ENCODE results near the gene FAN1.

Gene FAN1

DNA sequence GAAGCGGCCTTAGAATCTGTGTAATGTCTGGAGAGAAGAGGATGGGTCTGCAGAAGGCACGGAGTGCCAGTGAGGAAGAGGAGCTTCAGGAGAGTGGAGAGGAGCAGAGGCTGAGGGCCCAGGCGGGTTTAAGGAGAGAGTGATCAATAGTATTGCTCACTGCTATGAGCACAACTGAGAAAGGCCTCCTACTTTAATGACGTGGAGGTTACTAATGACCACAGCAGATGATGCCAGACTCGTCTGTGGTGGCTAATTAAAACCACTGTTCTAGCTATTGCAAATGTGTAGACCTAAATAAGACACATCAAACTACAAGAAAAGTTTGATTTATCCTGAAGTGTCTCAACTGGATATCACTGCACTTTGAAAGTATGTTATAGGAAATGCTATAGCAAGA, 54.5 kb downstream of the FAN1 start:
- DNase-seq (ENCODE audit: low spot score), result no peak

DNA sequence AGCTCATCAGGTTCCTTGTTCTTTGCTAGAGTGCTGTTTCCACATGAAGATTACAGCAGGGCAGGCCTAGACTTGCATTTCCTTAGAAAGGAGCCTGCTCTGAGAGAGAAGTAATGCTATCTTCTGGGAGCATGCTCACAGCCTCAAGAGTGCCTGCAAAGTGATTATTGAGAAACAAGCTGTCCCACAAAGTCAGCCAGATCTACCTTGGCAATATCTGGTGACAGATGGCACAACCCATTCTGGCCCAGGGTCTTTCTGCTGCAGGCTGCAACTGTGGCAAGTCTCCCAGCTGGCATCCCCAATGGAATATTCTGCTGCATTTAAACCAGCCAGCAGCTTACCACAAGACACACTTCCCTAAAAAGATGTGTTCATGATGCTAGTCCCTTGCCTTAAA, 58.4 kb downstream of the FAN1 start:
- no peak for DNase-seq (ENCODE audit: low spot score)

DNA sequence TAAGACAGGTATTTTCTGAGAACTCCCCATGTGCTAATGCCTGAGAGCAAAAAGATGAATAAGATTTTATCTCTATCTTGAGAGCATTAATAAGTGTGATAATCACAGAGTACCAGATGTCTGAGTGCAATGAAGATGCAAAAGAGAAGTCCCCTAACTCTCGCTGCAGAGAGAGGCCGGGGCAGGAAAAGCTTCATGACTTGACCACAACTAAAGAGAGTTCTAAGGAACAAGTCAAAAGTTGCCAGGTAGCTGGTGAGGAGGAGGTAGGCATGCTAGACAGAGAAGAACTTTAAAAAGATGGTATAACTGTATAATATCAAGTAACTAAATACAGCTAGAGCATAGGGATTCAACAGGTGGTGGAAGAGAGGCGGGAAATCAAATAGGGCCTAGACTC, 58.9 kb downstream of the FAN1 start:
- no peak for DNase-seq (ENCODE audit: low spot score)

DNA sequence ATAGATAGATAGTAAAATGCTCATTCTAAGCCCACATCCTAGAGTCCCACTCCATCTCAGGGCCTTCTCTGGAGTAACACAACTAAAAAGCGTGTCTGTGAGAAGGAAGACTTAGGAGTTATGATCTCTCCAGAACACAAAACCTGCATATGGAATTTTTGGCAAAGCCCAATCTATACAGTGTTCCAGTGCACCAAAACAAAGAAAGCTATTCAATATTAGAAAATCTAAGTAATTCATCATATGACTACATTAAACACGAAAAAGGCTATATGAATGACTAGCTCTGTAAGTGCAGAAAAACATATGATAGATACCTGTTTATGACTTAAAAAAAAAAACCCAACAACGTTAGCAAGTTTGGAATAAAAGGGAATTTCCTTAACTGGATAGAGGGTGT, 60.0 kb downstream of the FAN1 start:
- no peak for DNase-seq (ENCODE audit: low spot score)

DNA sequence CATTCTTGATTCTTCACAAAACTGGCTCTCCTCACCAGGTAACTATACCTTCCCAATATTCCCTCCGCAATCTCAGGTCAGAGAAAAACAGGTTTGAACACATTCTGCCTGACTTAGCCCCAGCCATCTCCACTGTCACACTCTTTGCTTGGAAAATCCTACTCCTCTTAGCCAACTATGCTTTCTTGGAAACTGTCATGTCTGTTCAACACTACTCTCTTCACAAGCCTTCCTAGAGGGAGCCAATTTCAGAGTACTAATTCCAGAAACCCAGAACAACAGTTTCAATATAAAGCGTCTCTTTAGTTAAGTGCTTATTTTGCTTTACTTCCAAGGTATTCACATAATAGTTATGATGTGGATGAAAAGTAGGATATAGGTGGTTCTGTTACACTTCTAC, 66.0 kb downstream of the FAN1 start:
- no peak for DNase-seq (ENCODE audit: low spot score)

DNA sequence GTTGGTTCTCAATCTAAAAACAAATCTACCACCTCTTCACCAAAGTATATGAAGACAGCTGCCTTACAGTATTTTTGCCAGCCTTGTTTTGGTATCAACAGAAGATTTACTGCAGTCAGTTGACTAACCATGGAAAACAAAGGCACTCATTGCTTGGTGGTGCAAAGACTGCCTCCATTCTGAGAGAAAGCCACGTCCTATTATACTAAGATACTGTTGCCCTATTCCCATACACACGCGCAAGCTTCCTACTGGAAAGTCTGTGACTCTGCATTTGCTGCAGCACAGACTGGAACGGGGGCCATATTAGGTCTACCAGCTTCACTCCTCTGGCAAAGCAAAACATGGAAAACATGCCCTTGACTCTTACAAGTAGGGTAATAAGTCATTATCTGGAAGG, 69.7 kb downstream of the FAN1 start:
- DNase-seq (ENCODE audit: low spot score), result no peak

DNA sequence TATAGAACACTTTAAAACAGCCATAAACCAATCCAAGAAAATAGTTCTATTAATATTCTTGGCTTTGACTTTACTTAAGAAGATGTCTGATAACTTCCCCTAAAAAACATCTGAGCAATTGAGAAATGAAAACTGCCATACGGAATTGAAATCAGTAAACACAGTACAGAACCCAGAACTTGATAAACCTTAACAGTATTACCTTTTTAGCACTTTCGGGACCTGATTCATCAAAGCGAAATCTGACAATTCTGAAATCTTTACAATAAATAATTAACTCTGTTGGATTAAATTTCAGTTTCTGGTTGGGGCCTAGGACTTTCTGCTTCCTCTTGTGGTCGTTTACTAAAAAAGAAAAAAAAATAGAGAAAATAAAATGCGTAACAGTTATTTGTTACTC, 70.4 kb downstream of the FAN1 start:
- DNase-seq (ENCODE audit: low spot score), result no peak

DNA sequence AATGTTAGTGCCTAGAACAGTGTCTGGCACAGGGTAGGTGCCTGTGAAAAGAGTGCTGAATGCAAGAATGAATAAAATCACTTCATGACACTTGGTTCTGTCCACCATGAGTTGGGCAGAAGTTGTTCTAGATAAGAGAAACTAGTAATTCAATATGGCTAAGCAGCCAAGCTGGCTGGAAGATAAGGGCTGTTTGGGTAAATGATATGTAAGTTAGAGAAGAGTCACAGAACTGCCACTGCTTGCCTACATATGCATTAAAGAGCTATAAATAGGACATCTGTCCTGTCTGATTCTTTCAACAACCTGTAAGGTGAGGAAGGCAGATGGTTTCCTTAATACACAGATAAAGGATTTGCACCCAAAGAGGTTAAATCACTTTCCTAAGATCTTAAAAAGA, 74.6 kb downstream of the FAN1 start:
- DNase-seq (ENCODE audit: low spot score), result peak; percentile 84

DNA sequence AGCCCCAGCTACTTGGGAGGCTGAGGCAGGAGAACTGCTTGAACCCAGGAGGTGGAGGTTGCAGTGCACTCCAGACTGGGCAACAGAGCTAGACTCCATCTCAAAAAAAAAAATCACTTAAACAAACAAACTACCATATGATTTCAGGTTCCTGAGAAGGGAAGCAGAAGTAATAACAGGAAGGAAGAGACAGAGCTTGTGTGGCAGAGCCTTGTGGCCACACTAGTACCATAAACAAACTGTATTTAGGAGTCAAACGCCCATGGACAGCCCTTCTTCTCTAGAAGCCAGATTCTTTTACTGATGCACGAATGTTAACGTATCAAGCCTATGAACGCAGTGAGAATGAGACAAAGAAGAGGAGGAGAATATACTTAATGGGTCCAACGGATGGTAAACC, 75.7 kb downstream of the FAN1 start:
- no peak for DNase-seq (ENCODE audit: low spot score)

DNA sequence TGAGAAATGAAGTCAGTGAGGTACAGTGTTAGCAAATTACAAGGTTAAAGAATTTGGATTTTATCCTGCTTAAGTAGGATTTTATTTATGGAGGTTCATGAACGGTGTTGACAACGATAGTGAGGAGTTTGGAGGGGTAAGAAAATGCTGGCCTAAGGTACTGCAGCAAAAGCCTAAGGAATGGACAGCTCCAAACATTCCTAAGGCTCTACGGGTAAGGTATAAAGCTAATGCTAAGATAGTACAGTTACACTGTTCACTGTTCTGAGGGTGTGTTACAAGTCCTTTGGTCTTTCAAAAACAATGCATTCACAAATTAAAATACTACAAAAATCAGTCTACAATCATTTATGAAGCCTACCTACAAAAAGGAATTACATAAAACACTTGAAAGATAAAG, 80.4 kb downstream of the FAN1 start:
- DNase-seq (ENCODE audit: low spot score), result no peak

DNA sequence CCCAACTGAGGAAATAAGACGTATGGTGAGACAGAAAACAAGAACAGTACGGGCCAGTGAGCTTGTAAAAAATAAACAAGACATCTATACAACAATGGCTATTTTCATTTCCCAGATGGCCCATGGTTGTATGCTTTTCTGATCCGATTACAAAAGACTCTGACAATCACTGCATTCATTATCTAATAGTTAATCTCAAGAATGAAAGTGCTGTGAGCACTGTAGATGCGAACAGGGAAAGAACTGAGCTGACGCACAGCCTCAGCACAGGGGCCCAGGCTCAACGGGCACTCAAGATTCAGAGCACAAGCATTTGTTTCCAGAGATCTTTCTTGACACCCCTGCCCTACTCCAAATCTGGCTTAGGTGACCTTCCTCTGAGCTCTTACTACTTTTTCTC, 80.8 kb downstream of the FAN1 start:
- no peak for DNase-seq (ENCODE audit: low spot score)

DNA sequence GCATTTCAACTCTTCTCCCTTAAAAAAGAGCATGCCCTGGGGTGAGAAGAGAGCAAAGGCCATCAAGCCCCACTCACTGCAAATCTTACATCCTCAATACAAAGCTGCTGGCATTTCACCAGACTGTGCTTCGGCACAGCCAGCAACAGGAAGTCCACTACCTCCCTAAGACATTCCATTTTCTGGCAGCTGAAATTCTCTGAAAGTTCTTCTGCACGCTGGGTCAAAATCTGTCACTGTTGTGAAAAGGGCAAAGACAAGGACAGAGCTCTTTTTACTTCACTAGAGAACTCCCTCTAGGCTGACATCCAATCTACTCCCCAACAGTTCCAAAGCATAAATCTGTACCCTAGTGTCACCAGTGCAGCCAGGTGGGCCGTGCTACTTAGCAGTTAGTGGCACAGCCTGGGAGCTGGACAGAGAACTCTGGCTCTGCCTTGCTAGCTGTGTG, 81.4 kb downstream of the FAN1 start:
- no peak for DNase-seq (ENCODE audit: low spot score)

DNA sequence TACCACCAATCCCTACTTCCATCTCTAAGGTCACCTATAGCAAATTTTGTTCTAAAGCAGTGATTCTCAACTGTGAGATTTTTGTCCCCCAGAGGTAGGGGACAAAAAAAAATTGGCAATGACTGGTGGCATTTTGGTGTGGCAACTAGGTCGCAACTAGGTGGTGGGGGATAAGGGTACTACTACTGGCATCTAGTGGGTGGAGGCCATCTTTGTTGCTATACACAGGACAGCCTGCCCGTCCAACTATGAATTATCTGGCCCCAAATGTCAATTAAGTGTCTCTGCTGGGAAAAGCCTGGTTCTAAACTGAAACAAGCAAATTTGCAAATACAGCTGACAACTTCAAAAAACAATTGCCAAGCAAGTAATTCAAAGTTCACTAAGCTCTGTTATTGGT, 86.3 kb downstream of the FAN1 start:
- peak; percentile 27 for DNase-seq (ENCODE audit: low spot score)

DNA sequence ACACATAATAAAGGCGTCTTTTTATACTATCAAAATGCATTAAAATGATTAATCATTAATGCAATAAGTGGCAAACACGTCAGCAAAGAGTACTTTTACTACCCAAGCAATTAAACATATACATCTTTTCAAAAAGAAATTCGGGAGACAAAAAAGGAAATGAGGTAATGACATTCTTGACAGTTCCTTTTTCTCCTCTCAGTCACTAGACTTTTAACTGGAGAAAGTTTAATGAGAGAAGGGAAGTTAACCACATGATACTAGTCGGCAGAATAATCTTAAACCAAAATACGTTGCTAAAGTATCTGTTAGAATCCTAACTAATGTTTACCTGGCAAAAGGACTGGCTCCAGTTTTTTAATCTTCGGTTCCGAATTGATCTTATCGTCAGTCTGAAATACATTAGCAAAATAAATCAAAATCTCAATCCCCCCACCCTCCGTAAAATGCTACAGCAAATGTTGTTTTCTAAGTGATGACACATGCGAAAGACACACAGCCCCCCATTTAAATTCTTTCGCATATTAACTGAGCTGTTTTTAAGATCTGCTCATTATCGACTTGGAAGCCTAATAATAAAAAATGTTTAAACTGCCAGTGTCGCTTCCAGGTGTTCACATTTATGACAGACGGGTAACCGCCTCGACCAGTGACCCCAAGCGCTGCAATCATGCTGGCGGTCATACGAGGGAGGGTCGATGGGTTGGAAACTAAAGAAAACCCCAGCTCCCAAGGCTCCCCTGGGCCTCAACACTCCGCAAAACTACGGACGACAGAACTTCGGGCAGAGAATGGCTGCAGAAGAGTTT, 86.9 kb downstream of the FAN1 start:
- DNase-seq (ENCODE audit: low spot score), result peak; percentile 17

DNA sequence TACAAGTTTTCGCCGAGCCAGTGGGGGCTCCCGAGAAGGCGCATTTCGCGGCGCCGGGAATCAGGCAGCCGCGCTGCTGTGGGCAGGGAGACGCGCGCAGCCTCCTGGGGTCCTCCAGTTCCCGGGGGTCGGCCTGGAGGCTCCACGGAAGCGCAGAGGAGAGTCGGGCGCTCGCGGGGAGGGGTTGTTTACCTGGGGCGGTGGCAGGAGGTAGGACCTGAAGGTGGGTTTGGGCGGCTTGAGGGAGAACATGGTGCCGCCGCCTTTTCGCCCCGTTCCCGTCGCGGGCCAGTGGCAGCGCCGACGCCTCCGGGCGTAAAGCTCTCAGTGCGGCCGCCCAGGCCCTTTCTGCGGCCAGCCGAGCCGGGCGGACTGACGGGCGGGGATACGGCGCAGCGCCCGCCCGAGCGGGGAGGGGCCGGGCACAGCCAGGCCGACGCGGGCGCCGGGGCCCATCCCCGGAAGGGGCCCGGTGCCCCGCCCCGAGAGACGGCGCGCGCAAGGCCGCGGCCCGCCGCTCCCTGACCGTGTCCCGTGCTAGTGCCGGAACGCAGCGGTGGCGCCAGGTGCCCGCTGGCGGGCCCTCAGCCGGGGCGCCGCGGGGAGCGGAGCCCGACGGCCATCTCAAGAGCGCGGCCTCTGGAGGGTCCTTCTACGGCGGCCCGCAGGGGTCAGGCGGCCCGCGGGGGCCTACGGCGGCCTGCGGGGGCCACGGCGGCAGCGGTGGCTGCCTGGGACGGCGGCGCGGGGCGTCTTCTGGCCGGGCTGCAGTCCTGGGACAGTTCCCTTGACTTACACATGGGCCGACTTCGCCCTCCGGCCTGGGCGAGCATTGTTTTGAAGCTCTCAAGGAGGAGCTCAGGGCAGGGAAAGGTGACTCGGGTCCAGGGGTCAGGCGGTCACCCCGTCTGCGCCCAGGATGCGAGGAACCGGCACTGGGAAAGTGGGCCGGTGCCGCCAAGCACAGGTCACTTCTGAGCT, 87.8 kb downstream of the FAN1 start, which contains the start of gene MTMR10:
Gene MTMR10 (minus strand): TSS at position 374 of the 981 bp plus-strand sequence. CDS start 122 bp downstream, at position 252.
- peak; percentile 82 for DNase-seq (ENCODE audit: low spot score)

DNA sequence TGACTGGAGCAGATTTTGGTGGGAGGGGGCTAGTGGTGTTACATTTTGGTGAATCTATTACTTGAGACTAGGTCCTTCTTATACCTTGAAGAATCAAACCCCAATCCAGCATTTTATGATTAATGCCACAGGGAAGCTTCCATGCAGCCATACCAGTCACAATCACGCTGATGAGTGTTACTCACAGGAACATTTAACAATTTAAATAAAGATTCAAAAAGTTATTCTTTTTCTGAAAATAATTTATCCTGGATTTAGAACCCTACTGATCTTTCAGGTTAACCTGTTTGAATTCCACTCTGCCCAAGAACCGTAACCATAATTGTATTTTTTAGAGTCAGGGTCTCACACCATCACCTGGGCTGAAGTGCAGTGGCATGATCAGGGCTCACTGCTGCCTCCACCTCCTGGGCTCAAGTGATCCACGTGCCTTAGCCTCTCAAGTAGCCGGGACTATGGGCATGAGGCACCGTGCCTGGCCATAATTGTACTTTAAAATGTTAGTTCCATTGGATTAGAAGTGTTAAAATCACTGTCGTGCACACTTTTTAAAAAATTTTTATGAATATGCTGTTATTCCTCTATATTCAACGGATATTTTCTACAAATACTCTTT, 88.6 kb downstream of the FAN1 start:
- DNase-seq (ENCODE audit: low spot score), result no peak
